GM18517 (cell line): ENCODE data around the gene FHOD3.
A peak's percentile ranks its signal among the peaks of the same experiment; 100 is the strongest.

ENCODE experiments used
- ATAC-seq: cut with Tn5 transposase; IDR thresholded peaks from one replicate; pipeline ENCODE4 v1.9.1; 2021; ENCODE audit warnings: mild to moderate bottlenecking, moderate library complexity; ENCODE audit not compliant: unreplicated experiment

FHOD3 gene

DNA sequence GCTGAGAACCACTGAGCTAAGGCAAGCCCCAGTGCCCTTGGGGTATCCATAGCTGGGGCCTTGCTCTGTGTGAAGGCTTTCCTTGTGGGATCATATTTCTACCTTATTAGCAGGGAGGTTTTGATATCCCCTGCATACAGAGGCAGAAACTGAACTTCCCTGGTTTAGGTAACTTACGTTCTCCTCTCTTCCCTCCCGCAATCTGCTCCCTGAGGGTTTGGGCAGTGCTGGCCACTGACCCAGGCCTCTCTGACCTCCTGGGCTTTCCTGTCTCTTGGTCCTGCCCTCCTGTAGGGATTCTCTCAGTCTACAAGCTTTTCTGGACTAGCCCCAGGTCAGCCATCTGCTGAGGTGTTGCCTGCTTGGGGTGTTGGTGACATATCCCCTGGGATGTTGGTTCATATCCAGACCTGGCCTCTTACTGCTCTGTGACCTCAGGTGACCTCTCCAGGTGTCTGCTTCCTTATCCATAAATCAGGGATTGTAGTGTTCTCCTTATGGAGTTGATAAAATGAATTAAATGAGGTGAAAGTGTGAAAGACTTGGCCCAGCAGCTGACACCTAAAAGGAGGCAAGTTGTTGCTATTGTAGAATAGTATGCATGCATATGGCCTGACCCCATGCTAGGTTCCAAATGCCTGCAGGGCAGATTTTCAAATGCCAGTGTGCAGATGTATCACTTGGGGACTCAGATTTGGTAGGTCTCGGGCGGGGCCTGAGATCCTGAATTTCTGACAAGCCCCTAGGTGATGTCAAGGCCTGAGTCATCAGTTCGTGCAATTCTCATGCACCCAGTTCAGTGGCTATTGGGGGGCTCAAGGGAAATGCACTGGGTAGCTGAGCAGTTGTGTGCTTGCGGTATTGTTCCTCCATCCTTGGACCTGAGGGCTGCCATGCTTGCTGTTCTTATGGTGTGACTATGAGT lies 106.6 kb downstream of the FHOD3 start:
- ATAC-seq, result no peak

DNA sequence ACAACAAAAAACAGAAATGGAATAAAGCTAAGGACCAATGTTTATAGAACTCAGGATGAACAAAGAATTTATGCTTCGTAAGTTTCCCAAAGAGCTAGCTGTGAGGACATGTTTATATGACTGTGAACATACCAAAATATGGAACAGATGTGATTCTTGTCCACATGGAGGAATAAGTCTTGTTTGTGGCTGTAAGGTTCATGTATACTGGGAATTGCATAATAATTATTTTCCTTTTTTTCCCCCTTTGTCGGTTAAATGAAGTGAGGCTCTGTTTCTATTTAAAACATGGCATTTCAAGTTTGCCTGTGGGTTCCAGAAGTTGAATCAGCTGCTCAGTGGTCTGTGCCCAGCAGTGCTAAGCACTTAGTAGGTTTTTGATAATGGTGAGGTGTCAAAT lies 108.1 kb downstream of the FHOD3 start:
- no peak for ATAC-seq

DNA sequence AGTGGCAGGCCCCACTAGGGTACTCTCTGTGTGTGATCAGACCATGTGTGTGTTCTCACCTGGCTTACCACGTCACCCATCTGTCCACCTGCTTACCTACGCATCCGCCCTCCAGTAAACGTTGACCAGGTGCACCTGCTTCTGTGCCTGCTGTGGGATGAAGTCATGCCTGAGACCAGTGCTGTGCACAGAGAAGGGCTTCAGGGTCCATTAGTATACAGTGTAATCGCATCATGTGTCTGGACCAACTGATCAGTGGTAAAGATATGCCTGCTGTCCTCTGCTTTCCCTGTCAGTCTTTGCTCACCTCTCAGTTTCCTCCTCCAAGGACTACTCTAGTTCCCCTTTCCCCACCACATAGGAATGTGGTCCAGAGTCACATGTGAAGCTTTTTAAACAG lies 109.3 kb downstream of the FHOD3 start:
- ATAC-seq, result no peak

DNA sequence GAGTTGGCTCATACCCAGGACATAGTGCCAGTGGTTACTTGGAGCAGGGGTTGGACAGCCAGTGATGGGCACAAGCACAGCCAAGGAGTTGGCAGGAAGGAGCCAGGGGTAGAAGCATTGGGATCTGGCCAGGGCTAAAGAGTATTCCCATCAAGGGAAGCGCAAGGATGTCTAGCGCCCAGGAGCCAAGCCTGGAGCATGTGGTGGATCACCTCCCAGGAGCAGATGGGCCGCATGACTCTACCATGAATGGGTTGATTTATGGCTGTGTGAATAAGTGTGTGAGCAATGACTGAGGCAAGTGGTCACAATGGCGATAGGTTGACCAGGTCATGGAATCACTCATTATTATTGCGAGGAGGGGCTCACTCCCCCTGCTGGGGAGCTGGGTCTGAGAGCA lies 111.1 kb downstream of the FHOD3 start:
- ATAC-seq, result no peak

DNA sequence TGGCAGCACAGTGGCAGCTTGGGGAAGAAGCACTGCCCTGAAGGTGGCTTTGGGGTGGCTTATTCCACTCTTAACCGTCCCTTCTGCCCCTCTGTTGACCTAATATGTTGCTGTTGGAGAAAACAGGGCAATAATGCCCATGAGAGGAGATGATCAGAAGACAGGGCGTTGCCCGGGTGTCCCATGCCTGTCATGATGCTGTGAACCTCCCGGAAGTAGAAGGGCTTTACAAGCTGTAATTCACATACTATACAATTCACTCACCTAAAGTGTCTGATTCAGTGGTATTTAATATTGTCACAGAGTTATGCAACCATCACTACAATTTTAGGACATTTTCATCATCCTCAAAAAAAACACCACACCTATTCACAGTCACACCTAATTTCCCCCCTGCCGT lies 112.3 kb downstream of the FHOD3 start:
- no peak for ATAC-seq

DNA sequence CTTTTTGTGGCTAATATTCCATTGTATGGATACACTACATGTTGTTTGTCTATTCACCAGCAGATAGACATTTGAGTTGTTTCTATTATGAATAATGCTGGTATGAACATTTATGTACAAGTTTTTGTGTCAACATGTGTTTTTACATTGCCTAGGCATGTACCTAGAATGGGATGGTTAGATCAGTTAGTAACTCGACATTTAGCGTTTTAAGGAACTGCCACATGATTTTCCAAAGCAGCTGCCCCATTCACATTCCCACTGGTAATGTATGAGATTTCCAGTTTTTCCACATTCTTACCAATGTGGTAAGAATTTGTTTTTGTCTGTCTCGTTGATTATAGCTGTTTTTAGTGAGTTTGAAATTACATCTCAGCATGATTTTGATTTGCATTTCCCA lies 112.8 kb downstream of the FHOD3 start:
- ATAC-seq, result no peak

DNA sequence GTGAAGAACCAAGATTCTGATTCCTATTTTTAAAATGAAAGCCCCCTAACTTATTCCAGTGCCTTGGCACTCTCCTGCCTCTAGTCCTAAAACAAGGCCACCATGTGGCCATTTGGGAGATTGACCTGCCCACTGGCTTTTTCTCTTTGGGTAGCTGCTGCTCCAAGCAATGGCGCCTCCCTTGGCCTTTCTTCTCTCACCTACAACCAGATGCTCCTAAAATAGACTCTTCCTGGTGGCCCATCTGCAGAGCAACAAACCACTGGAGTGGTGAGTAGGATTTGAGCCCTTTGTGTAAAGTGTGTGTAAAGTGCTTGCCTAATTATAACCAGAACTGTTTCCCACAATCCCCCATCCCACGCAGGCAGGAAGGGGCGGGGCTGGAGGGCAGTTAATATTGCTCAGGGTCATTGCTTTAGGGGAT lies 114.2 kb downstream of the FHOD3 start:
- ATAC-seq, result no peak

DNA sequence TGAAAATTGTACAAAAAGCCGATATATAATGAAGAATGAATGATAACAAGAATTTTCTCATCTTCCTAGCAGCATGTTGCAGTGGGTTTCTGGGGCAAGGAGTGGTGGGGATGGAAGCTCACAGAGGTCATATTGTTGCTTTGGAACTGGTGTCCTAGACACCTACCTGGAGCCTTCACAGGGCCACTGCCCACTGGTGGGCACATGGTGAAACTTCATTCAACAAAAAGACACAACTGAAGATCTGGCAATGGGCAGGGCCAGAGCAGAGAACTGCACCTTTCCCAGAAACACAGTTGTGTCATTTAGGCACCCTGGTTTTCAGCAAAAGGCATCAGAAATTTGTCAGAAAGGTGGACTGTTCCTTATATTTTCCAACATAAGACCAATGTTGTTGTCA lies 115.3 kb downstream of the FHOD3 start:
- no peak for ATAC-seq

DNA sequence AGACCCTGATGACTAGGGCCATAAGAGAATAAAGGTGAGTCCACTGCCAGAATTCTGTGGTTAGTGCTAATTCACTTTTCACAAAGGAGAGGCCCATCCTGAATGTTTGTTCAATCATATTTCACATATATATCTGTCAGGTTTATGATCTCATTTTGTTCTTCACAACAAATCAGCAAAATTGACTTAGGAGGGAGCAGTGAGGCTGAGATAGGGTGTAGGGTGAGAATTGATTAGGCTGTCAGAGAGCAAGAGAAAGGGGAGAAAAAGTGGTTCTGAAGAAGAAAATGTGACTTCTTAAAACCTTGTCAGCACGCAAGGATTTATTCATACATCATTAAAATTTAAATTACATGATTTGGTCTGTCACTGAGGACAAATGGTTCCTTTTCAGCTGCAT lies 117.7 kb downstream of the FHOD3 start:
- ATAC-seq, result no peak

DNA sequence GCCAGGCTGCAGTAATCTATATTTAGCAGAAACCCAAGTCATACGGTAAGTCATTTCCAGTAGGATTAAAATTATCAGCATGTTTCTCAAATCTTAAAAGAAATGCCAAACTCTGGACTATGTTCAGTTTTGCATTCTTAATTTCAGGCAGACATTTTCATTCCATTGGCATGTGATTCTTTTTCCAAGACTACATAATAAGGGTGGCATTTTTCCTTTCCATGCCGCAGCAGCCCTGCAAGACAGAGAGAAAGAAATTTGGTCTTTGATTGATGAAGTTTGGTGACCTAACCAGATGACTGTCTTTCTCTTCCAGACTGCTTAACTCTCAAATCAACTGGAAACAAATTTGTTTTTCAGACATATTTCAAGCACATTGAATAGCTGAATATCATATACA lies 118.1 kb downstream of the FHOD3 start:
- ATAC-seq, result no peak

DNA sequence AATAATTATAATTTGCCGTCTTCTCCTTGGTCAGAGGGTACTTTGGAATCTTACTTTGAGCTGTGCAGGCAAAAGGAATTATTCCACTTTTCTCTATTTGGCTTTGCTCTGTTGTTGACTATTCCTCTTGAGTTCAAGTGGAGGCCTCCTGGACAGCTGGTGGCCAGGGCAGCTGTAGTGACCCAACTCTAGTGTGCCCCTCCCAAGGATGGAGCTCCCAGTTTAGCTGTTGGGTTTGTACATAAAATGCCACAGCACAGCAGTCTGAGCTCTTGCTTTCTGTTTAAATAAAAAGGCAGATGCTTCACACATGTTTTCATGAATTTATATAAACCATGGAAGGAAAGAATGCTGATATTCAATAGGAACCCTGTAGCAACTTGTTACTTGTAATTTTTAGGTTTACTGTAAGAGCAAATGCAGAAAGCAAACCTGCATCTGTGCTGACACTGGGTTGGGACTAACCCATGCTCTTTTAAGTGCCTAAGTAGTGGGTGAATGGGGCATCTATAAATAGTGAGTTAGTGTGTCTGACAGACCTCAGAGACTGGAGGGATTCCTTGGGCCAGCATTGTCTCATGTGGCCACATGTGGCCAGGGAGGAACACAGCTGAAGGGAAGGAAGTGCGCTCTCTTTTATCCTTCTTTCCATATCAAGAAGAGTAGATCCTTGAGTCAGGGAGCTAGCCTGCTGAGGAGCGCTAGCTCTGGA lies 121.8 kb downstream of the FHOD3 start:
- no peak for ATAC-seq

DNA sequence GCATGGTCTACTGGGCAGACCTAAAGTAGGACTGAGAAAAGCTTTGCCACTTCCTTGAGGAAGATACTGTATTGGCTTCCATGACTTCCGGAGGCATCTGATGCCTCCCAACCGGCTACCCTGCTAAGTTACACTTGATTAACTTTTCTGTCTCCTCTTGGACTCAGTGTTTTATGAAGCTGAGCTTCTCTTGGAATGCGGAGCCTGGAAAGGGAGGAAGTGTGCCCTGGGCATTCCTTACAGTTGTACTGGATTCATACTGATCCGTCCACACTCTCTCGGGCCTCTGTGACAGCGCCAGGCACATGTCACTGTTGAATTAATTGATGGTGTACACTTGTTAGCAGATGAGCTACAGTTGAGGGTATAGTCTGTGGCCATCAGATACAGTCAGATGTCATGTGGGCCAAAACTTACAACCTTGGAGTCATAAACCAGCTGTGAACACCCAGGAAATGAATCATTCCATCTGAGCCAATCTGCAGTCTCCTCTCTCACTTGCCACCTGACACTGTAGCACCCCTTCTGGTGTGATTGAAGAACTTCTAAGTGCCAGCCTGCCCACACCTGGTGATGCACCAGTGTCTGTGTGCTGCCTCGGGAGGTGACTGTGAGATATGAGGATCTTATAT lies 122.5 kb downstream of the FHOD3 start:
- peak; percentile 74 for ATAC-seq

DNA sequence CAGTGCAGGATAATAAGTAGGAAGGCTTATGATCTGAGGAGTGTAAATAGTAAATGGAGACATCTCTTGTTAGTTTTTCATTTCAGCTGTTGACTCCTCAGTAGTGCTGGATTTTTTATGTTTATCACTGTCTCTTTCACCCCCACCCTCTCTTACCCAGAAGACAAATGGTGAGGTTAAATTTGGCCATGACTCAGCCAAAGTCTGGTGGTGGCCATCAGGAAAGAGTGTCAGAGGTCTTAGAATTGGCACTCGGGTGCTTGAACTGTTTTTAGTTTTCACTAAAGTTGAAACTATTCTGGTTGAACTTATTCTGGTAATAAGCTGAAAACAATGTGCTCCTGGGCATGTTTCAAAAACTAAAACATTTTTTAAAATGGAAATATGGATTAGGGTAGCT lies 123.3 kb downstream of the FHOD3 start:
- no peak for ATAC-seq

DNA sequence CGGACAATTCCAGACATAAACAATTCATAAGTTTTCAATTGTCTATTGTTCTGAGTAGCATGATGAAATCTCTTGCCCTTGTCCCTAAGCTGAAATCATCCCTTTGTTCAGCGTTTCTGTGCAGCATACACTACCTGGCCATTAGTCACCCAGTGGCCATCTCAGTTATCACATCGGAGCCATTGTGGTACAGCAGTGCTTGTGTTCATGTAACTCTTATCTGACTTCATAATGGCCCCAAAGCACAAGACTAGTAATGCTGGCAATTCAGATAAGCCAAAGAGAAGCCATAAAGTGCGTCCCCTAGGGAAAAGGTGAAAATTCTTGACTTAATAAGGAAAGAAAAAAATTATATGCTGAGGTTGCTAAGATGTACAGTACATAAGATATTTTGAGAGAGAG lies 127.2 kb downstream of the FHOD3 start:
- ATAC-seq, result no peak

DNA sequence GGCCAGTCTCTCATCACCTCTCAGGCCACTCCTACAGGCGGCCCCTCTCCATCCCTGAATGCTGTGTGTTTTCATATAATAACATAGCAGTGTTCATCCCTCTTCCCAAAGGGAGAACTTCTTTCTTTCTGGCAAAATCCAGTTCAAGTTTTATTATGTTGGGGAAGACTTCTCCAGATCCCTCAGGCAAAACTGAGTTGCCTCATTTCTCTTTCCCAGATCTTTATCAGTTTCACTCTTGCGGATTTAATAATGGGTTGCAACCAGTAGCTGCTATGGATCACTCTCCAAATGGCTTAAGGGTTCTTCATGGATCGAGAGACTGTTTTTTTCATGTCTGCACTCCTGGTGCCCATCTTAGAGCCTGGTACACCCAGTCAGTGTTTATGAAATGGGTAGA lies 129.9 kb downstream of the FHOD3 start:
- ATAC-seq, result no peak

DNA sequence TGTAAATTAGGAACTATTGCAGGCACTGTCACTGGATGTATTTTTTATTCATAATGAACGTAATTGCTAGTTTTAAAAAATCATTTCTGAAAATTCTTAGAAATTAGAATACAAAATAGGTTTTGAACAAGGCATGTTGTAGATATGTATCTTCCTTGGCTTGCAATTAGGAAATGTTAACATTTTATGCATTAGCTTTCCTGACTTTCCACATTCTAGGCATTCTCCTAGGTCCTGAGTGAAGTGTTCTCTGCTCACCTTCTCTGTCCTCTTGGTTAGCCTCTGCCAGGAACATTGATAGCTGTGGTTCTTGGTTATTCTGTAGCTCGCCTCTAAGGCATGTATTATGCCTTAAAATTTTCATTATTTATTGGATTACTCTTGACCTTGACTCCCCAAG lies 130.3 kb downstream of the FHOD3 start:
- ATAC-seq, result no peak

DNA sequence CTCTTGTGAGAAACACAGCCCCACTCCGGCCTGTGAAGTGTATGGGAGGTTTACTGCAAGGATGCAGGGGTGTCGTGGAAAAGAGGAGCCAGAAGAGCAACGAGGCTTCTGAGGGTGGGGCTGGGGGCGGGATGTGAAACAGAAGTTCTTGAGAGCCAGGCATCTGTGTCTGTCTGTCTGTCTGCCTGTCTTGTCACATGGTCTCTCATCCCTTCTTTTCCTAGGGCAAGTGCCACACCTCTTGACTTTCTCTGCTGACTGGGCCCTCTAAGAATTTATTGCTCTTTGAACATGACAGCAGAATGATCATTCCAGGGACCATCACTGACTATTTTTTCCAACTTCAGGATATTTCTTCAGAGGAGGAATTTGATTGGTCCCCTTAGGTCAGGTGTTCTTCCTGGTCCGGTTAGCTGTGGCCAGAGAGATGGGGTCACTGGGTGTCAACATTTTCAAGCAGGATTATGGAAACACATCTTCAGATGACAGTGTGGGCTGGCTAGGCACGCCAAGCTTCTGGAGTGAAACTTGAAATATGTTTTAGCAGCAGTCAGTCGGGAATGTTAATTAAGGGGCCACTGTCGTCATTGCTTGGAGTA lies 131.0 kb downstream of the FHOD3 start:
- no peak for ATAC-seq

DNA sequence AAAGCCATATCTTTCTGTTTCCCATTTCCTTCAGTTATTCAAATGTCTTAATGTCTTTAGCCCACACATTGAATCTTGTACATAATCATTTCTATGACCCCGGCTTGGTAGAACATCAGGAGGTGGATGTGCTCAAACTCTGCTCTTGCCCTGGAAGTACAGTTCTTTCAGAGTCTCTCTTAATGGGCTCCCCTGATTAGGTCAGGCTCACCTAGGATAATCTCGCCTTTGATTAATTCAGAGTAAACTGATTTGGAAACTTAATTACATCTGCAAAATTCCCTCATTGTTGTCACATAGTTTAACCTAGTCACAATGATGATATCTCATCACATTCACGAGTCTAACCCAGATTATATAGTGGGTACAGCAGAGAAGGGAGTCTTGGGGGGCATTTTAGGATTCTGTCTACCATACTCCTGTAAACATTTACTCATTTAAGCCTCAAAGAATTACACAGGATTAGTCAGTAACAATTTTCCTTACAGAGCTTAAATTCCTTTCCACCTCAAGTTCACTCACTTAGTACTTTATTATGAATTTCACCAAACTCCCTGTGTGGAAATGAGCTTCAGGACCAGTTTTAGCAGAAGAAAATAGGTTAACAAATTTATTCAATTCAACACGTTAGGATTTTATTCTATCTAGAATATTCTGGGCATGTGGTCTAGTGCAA lies 135.5 kb downstream of the FHOD3 start:
- ATAC-seq, result no peak

DNA sequence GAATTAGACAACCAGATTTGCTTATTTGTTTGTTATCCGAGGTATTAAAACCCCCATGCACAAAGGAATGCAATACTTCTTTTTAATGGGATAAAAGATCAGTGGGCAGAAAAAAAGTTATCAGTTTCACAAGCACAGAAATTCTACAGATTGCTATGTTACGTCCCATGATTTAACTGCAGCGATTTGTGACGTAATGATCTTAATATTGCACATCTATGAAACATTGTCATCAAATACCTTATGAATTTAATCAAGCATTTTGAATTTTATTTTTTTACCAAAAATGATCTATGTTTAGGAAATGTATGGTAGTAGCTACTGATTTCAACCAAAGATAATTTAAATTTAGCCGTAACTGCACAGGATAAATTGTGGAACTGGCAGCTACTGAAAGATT lies 138.9 kb downstream of the FHOD3 start:
- no peak for ATAC-seq

DNA sequence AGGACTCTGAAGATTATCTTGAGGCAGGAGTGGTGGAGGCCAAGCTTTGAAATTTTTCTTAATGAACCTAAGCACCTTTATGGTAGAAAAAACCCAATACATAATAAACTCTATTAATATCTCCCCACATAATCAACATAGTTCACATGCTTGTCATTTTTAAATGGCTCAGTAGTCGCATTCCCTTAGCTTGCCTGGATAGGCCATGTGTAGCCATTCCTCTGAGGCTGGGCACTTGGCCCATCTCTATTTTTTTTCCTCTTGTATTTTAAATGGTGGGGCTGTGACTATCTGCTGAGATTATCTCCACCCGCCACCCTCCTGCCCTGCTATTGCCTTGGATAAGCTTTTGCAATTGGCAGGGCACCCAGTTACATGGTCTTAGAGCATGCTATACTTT lies 143.1 kb downstream of the FHOD3 start:
- no peak for ATAC-seq
